Body of pancreas (tissue), 4 donors: ENCODE data around the gene MEIS2. TPM values are rescaled to one million over a fixed set of nuclear protein-coding genes. Genes with fewer than 3 reads are reported as not detected.

Experiments used
- ATAC-seq: fragments of 150-250 bp; one replicate; pipeline ENCODE4 v1.9.1; 2016
- DNase-seq, 4 donors: peaks; one replicate each; pipeline ENCODE4 v3.0.0-alpha.2; 2019
- H3K27ac ChIP-seq, 4 donors: fragments of 200-600 bp; sonication (generic); 1 replicate in 3 of 4; 2 replicates in 1 of 4; pipeline versions ENCODE4 v1.5.1 to v1.6.1; 2016 to 2019; ENCODE audit warnings: mild to moderate bottlenecking in 1 of 4, mixed read lengths in 1 of 4, moderate library complexity in 1 of 4
- H3K27me3 ChIP-seq, 2 donors: fragments of 200-600 bp; sonication (generic); one replicate each; pipeline ENCODE4 v1.6.0; 2016; ENCODE audit warnings: mild to moderate bottlenecking in 1 of 2
- H3K36me3 ChIP-seq, 2 donors: fragments of 200-600 bp; sonication (generic); replicated peaks in 1 of 2; 2 replicates each; pipeline ENCODE4 v1.5.1; 2016; ENCODE audit warnings: low read depth in 2 of 2; ENCODE audit not compliant: insufficient read depth in 1 of 2
- H3K4me1 ChIP-seq: fragments of 200-600 bp; sonication (generic); one replicate; pipeline ENCODE4 v1.6.0; 2016
- H3K4me3 ChIP-seq, 2 donors: fragments of 200-600 bp; sonication (generic); 1 replicate in 1 of 2; 2 replicates in 1 of 2; pipeline ENCODE4 v1.5.1; 2016 to 2019
- H3K9me3 ChIP-seq, 3 donors: fragments of 200-600 bp; sonication (generic); 1 replicate in 2 of 3; 2 replicates in 1 of 3; pipeline ENCODE4 v1.5.1; 2016
- POLR2A ChIP-seq, 3 donors: fragments of 450-650 bp; IDR thresholded peaks; one replicate each; pipeline ENCODE4 v1.6.1; 2016; ENCODE audit warnings: antibody characterized with exemption in 3 of 3, mild to moderate bottlenecking in 2 of 3
- WGBS, 2 donors: methylation state at CpG; one replicate each; pipeline ENCODE4 v1.1.5; 2017; 5-methylcytosine and 5-hydroxymethylcytosine counted together
- intact Hi-C: fragments of 100-400 bp; cut with DNase I; formaldehyde crosslinking; loops from one replicate; pipeline ENCODE4 v1.15.1; 2023
- total RNA-seq, 2 donors: library from RNA; depleted of rRNA; stranded (reverse); fragments of >200 nt; gene quantifications; one replicate each; pipeline ENCODE4 v1.1.0, GENCODE V29; 2016
- TF ChIP-seq, protein P1 (sequence below), 7 experiments: fragments of 450-650 bp in 4 of 7; fragments of 200-600 bp in 3 of 7; sonication (generic) in 3 of 7; IDR thresholded peaks; one replicate each; pipeline ENCODE4 v1.5.1; 2016 to 2019; ENCODE audit warnings: antibody characterized with exemption in 7 of 7

Gene MEIS2
- total RNA-seq, 2 donors from 2014 or later, result 11.9 to 86.0 TPM

DNA sequence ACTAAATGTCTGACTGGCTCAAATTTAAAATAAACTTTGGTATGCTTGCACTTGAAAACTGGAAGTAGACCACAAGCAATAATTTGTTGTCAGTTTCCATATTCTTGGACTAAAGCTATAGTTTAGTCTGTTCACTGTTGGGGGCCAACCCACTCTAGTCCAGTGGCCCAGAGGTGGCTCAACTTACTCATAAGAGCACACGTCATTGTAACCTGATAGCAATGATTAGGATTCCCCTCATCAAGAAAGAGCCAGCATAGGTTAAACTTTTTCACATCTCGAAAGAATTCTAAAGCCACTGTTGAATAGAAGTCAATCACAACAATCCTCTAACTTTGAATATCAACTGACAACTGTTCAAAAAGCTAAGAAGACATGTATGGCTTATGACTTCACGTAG lies 147.0 kb downstream of the MEIS2 start:
- WGBS, 2 donors, result 91 to 92% methylated on average over 3 of the region's 3 CpGs
- Histone ChIP-seq H3K36me3 (no peaks in the 10 kb centered on the region), H3K27ac (no peak overlapping the region), H3K9me3 (no peaks in the 10 kb centered on the region), H3K4me1 (no peaks in the 10 kb centered on the region), H3K27me3 (no peaks in the 10 kb centered on the region), H3K4me3 (no peak overlapping the region)
- intact Hi-C loops, result no loop called here
- DNase-seq, result no peak
- no peak for ATAC-seq
- TF ChIP-seq, protein P1, sequence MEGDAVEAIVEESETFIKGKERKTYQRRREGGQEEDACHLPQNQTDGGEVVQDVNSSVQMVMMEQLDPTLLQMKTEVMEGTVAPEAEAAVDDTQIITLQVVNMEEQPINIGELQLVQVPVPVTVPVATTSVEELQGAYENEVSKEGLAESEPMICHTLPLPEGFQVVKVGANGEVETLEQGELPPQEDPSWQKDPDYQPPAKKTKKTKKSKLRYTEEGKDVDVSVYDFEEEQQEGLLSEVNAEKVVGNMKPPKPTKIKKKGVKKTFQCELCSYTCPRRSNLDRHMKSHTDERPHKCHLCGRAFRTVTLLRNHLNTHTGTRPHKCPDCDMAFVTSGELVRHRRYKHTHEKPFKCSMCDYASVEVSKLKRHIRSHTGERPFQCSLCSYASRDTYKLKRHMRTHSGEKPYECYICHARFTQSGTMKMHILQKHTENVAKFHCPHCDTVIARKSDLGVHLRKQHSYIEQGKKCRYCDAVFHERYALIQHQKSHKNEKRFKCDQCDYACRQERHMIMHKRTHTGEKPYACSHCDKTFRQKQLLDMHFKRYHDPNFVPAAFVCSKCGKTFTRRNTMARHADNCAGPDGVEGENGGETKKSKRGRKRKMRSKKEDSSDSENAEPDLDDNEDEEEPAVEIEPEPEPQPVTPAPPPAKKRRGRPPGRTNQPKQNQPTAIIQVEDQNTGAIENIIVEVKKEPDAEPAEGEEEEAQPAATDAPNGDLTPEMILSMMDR (IDR thresholded peaks at IDR 0.05), result no peak
- TF ChIP-seq POLR2A (IDR thresholded peaks at IDR 0.05), result no peak

DNA sequence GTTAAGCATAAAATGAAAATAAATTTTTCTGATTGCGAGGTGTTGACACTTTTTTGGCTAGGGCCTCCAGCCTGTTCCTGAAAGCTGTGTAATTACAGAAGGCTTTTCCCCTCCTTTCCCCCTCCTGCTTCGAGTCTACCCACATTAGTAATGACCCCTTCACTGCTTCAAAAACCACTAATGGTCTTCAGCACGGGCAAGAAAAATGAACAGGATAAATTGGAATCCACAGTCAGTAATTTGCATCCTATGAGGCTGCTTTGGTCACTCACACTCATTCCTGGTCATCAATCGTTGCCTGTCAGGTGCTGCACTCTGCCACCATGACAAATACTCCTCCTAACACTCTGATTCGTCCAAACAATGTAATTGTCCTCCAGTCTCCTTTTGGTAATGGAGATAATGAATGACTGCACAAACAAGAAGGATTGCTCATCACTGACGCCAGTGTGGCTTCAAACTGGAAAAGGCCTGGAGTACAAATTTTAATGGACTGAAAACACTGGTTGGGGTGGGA lies 148.6 kb downstream of the MEIS2 start:
- WGBS, 2 donors, result 33 to 43% methylated on average over 6 of the region's 6 CpGs
- DNase-seq, result peak in 1 of 4 donors; percentile 4
- peak; percentile 45 for ATAC-seq

DNA sequence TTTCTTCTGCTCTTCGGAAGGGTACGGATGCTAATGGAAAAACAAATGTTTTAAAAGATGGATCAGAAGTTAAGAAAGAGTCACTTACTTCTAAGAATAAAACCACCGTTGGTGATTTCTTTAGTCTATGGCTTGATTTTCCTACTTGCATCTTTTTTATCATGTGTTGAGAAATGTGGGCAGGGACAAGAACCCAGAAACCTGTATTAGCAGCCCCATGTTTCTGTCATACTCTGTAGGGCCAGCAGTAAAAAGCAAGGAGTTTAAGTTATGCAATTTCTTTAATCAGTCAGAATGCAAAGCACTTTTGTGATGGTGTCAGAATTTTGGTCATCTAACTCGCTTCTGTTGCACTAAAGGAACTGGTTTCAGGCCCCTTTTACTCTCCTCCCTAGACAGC lies 150.0 kb downstream of the MEIS2 start:
- no peak for DNase-seq
- no peak for TF ChIP-seq POLR2A (IDR thresholded peaks at IDR 0.05)
- TF ChIP-seq, protein P1 (IDR thresholded peaks at IDR 0.05), result no peak
- no peak for ATAC-seq
- Histone ChIP-seq H3K9me3 (no peaks in the 10 kb centered on the region), H3K4me3 (no peak overlapping the region), H3K36me3 (peaks cover 0 to 3% of the 10 kb centered on the region in 2 donors), H3K27ac (no peak overlapping the region), H3K4me1 (no peaks in the 10 kb centered on the region), H3K27me3 (no peaks in the 10 kb centered on the region)
- intact Hi-C loops, result no loop called here
- WGBS, 2 donors, result 86 to 94% methylated on average over 4 of the region's 4 CpGs

More for the DNA sequence above, 148.6 kb downstream of the MEIS2 start:
- H3K4me3 ChIP-seq, result no peak overlapping the region
- peak overlapping the region in 1 of 4 donors; percentile 33 for H3K27ac ChIP-seq
- H3K4me1 ChIP-seq, result no peaks in the 10 kb centered on the region
- intact Hi-C loops, result no loop called here
- H3K27me3 ChIP-seq, result no peaks in the 10 kb centered on the region
- TF ChIP-seq POLR2A (IDR thresholded peaks at IDR 0.05), result no peak
- TF ChIP-seq, protein P1 (IDR thresholded peaks at IDR 0.05), result no peak
- no peaks in the 10 kb centered on the region for H3K9me3 ChIP-seq
- H3K36me3 ChIP-seq, result peaks cover 0 to 3% of the 10 kb centered on the region in 2 donors

DNA sequence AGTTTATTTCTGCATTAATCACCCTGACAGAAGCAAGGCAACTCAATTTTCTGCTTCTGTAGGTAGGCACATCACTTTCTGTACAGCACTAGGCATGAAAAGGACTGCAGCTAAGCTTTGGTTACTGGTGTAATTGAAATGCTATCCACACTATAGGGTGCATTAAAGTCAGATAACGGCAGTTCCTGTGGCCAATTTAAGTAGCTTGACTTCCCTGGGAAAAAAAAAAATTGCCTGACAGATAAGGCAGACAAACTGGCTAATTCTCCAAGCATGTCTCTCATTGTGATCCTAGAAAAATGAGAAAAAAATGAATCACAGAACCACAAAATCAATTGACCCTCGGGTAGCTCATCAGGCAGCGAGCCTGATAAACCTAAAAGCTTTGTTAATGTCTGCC lies 151.4 kb downstream of the MEIS2 start:
- WGBS, 2 donors, result 63 to 72% methylated on average over 3 of the region's 3 CpGs
- no peak for DNase-seq

More for the DNA sequence above, 151.4 kb downstream of the MEIS2 start:
- ATAC-seq, result no peak
- peaks cover 0 to 3% of the 10 kb centered on the region in 2 donors for H3K36me3 ChIP-seq
- H3K4me3 ChIP-seq, result no peak overlapping the region
- intact Hi-C loops, result no loop called here
- no peaks in the 10 kb centered on the region for H3K9me3 ChIP-seq
- no peaks in the 10 kb centered on the region for H3K27me3 ChIP-seq
- no peak overlapping the region for H3K27ac ChIP-seq
- H3K4me1 ChIP-seq, result no peaks in the 10 kb centered on the region
- no peak for TF ChIP-seq POLR2A (IDR thresholded peaks at IDR 0.05)
- TF ChIP-seq, protein P1 (IDR thresholded peaks at IDR 0.05), result no peak
